HEK293 (cell line): ENCODE measurements around the gene FAM78B.

Source experiments
- CTCF ChIA-PET: fragments of 350-600 bp; formaldehyde crosslinking; extraction: SDS; loops from one replicate; lab custom pipeline; 2021; ENCODE audit warnings: antibody characterized with exemption; lab: Yijun Ruan, JAX
- POLR2A ChIA-PET: fragments of 300-600 bp; formaldehyde crosslinking; extraction: SDS; loops from one replicate; lab custom pipeline; 2020; ENCODE audit warnings: antibody characterized with exemption, inconsistent platforms; lab: Yijun Ruan, JAX
- H3K27ac ChIP-seq: fragments of 200-500 bp; sonication (Bioruptor generic); 2 replicates; pipeline ENCODE4 v1.5.1; 2014; ENCODE audit warnings: low read depth, low read length, control low read depth, inconsistent platforms; ENCODE audit errors: extremely low read depth
- H3K36me3 ChIP-seq, 2 experiments: fragments of 200-500 bp in 1 of 2; sonication (Bioruptor generic) in 1 of 2; 1 replicate in 1 of 2; 2 replicates in 1 of 2; pipeline ENCODE4 v1.5.1; 2014 to 2017; ENCODE audit warnings: inconsistent platforms in 2 of 2, low read length in 2 of 2; ENCODE audit not compliant: control insufficient read depth in 2 of 2, insufficient read depth in 1 of 2
- H3K4me1 ChIP-seq: fragments of 200-500 bp; sonication (Bioruptor generic); 2 replicates; pipeline ENCODE4 v1.5.1; 2014; ENCODE audit warnings: mild to moderate bottlenecking, low read length, inconsistent platforms; ENCODE audit not compliant: control insufficient read depth, insufficient read depth
- H3K4me3 ChIP-seq: 2 replicates; pipeline ENCODE4 v1.5.1; 2011; ENCODE audit warnings: low read depth, mild to moderate bottlenecking, control low read depth, low read length, moderate library complexity
- H3K9me3 ChIP-seq: fragments of 200-500 bp; sonication (Bioruptor generic); 2 replicates; pipeline ENCODE4 v1.5.1; 2014; ENCODE audit warnings: low read depth, low read length, inconsistent platforms; ENCODE audit not compliant: control insufficient read depth, insufficient read depth
- BCL11A ChIP-seq: fragments of 450-650 bp; formaldehyde crosslinking; IDR thresholded peaks from 2 replicates; pipeline ENCODE4 v1.5.1; 2016; ENCODE audit warnings: low read depth, missing biosample characterization, missing genetic modification characterization
- FEZF1 ChIP-seq: fragments of 450-650 bp; formaldehyde crosslinking; IDR thresholded peaks from 2 replicates; pipeline ENCODE4 v1.5.1; 2016; ENCODE audit warnings: missing biosample characterization, missing genetic modification characterization
- MEIS1 ChIP-seq: sonication (generic); formaldehyde crosslinking; IDR thresholded peaks from 2 replicates; pipeline ENCODE4 v1.8.1; 2022; ENCODE audit warnings: missing genetic modification reagents, mild to moderate bottlenecking, borderline replicate concordance
- REPIN1 ChIP-seq: fragments of 450-650 bp; formaldehyde crosslinking; IDR thresholded peaks from 2 replicates; pipeline ENCODE4 v1.5.1; 2017; ENCODE audit warnings: missing biosample characterization, missing genetic modification characterization, low read depth
- YY1 ChIP-seq: fragments of 450-650 bp; formaldehyde crosslinking; IDR thresholded peaks from 2 replicates; pipeline ENCODE4 v1.5.1; 2018; ENCODE audit warnings: missing biosample characterization, missing genetic modification characterization
- ZBTB1 ChIP-seq: fragments of 450-650 bp; formaldehyde crosslinking; IDR thresholded peaks from 2 replicates; pipeline ENCODE4 v1.5.1; 2016; ENCODE audit warnings: missing biosample characterization, missing genetic modification characterization
- ZNF133 ChIP-seq: fragments of 450-650 bp; formaldehyde crosslinking; IDR thresholded peaks from 2 replicates; pipeline ENCODE4 v1.5.1; 2016; ENCODE audit warnings: missing biosample characterization, missing genetic modification characterization
- ZNF146 ChIP-seq: fragments of 450-650 bp; formaldehyde crosslinking; IDR thresholded peaks from 2 replicates; pipeline ENCODE4 v1.5.1; 2016; ENCODE audit warnings: missing biosample characterization, missing genetic modification characterization
- ZNF169 ChIP-seq: fragments of 450-650 bp; formaldehyde crosslinking; IDR thresholded peaks from 2 replicates; pipeline ENCODE4 v1.5.1; 2016; ENCODE audit warnings: missing biosample characterization, missing genetic modification characterization
- ZNF223 ChIP-seq: fragments of 450-650 bp; formaldehyde crosslinking; IDR thresholded peaks from 2 replicates; pipeline ENCODE4 v1.5.1; 2016; ENCODE audit warnings: missing biosample characterization, missing genetic modification characterization
- ZNF350 ChIP-seq: fragments of 450-650 bp; formaldehyde crosslinking; IDR thresholded peaks from 2 replicates; pipeline ENCODE4 v1.5.0; 2017; ENCODE audit warnings: missing biosample characterization, mild to moderate bottlenecking, missing genetic modification characterization
- ZNF391 ChIP-seq: fragments of 450-650 bp; formaldehyde crosslinking; IDR thresholded peaks from 2 replicates; pipeline ENCODE4 v1.5.1; 2016; ENCODE audit warnings: low read depth, missing biosample characterization, missing genetic modification characterization, borderline replicate concordance
- ZNF544 ChIP-seq: fragments of 450-650 bp; formaldehyde crosslinking; IDR thresholded peaks from 2 replicates; pipeline ENCODE4 v1.5.0; 2017; ENCODE audit warnings: missing biosample characterization, missing genetic modification characterization
- ZNF747 ChIP-seq: fragments of 450-650 bp; formaldehyde crosslinking; IDR thresholded peaks from 2 replicates; pipeline ENCODE4 v1.5.1; 2016; ENCODE audit warnings: missing biosample characterization, missing genetic modification characterization
- ZSCAN16 ChIP-seq: fragments of 450-650 bp; formaldehyde crosslinking; IDR thresholded peaks from 2 replicates; pipeline ENCODE4 v1.5.1; 2016; ENCODE audit warnings: missing biosample characterization, missing genetic modification characterization
- TF ChIP-seq, protein P1 (sequence below): fragments of 450-650 bp; formaldehyde crosslinking; IDR thresholded peaks from 2 replicates; pipeline ENCODE4 v1.5.1; 2016; ENCODE audit warnings: missing biosample characterization, missing genetic modification characterization
- TF ChIP-seq, protein P2 (sequence below): fragments of 450-650 bp; formaldehyde crosslinking; IDR thresholded peaks from 2 replicates; pipeline ENCODE4 v1.5.1; 2016; ENCODE audit warnings: missing biosample characterization, missing genetic modification characterization
- TF ChIP-seq, protein P3 (sequence below): fragments of 450-650 bp; formaldehyde crosslinking; IDR thresholded peaks from 2 replicates; pipeline ENCODE4 v1.5.1; 2016; ENCODE audit warnings: missing biosample characterization, missing genetic modification characterization
- TF ChIP-seq, protein P4 (sequence below): fragments of 450-650 bp; formaldehyde crosslinking; IDR thresholded peaks from 2 replicates; pipeline ENCODE4 v1.5.1; 2016; ENCODE audit warnings: missing biosample characterization, missing genetic modification characterization, low read depth
- TF ChIP-seq, protein P5 (sequence below): fragments of 450-650 bp; formaldehyde crosslinking; IDR thresholded peaks from 2 replicates; pipeline ENCODE4 v1.5.1; 2016; ENCODE audit warnings: missing biosample characterization, missing genetic modification characterization

Gene FAM78B

DNA sequence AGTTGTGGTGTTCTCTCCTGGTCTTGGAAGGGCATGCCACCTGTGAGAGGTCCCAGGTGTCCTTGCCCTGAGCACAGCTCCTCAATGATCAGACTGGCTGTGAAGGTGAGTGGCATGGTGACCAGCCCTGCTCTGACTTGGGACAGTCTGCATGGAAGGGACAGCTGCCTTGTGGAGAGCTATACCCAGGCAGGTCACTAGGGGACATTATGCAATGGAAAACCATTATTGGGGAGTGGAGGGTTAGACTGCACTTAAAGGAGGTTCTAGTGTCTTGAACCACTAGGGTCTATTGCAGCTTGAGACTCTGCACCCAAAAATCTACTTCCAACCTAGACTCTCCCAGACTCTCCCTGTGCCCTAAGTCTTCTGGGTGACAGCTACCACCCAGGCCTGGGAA lies 24.8 kb downstream of the FAM78B start:
- Histone ChIP-seq H3K4me1 (peaks cover 8% of the 10 kb centered on the region; the same call in 1 of the 2 replicates), H3K36me3 (no peaks in the 10 kb centered on the region), H3K27ac (no peak overlapping the region), H3K4me3 (no peak overlapping the region), H3K9me3 (no peaks in the 10 kb centered on the region)
- TF ChIP-seq ZNF223 (tag by site-specific recombination) (no peak), MEIS1 (CRISPR knock-in tag) (no peak), ZNF350 (no peak), YY1 (tag by site-specific recombination) (no peak), ZNF747 (tag by site-specific recombination) (no peak), ZNF544 (tag by site-specific recombination) (no peak)
- TF ChIP-seq, protein P1, sequence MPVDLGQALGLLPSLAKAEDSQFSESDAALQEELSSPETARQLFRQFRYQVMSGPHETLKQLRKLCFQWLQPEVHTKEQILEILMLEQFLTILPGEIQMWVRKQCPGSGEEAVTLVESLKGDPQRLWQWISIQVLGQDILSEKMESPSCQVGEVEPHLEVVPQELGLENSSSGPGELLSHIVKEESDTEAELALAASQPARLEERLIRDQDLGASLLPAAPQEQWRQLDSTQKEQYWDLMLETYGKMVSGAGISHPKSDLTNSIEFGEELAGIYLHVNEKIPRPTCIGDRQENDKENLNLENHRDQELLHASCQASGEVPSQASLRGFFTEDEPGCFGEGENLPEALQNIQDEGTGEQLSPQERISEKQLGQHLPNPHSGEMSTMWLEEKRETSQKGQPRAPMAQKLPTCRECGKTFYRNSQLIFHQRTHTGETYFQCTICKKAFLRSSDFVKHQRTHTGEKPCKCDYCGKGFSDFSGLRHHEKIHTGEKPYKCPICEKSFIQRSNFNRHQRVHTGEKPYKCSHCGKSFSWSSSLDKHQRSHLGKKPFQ (tag by site-specific recombination), result no peak
- ChIA-PET CTCF (no interaction called here), POLR2A (no interaction called here)

DNA sequence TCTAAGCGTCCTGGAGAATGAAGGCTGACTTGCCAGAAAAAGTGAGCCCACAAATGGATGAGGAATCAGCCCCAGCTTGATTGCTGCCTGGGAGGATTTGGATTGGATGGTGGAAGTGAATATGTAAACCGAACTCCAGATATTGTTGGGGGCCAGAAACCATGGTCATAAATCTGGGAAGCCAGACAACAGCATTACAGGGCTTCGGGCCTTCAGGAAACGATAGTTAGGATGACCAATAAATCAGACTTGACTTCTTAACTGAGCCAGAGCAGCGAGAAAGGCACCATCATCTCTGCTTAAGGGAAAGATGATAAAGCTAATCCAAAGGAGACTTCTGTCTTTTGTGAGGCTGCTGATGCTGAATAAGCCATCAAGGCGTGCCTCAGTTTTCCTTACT lies 26.6 kb downstream of the FAM78B start:
- peaks cover 2% of the 10 kb centered on the region; the same call in 1 of the 2 replicates for H3K4me1 ChIP-seq
- POLR2A ChIA-PET, result no interaction called here
- H3K9me3 ChIP-seq, result no peaks in the 10 kb centered on the region
- no peak overlapping the region for H3K27ac ChIP-seq
- TF ChIP-seq ZSCAN16 (tag by site-specific recombination) (no peak), BCL11A (no peak), ZNF146 (tag by site-specific recombination) (no peak)
- TF ChIP-seq, protein P2, sequence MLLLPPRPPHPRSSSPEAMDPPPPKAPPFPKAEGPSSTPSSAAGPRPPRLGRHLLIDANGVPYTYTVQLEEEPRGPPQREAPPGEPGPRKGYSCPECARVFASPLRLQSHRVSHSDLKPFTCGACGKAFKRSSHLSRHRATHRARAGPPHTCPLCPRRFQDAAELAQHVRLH, result no peak
- TF ChIP-seq, all 188 proteins: peak for 0
- H3K4me3 ChIP-seq, result no peak overlapping the region
- H3K36me3 ChIP-seq, result no peaks in the 10 kb centered on the region
- CTCF ChIA-PET, result interaction anchor here (0.9 kb wide), 1 partner anchor 339 kb away, joined by 3 read pairs; no protein-coding TSS in a partner anchor

DNA sequence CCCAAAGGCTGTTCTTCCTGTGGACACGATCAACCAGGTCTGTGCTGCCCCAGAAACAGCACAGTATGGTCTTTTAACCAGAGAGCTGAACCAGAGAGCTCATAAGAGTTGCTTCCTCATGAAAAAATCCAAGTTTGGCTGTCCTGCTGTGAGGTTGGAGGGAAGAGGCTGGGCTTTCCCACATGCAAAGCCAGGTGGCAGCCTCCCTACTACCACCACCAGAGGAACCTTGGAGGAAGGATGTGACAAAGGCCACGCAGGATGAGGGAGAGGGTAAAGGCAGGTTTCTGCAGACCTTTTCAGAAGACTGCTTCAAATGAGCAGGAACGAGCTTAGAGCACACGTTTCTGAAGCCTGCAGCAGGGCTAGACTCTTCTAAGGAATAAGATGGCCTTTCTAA lies 27.1 kb downstream of the FAM78B start:
- CTCF ChIA-PET, result interaction anchor here (0.7 to 0.9 kb wide), 2 partner anchors 285 to 340 kb away, joined by 3 read pairs; no protein-coding TSS in a partner anchor
- POLR2A ChIA-PET, result no interaction called here

More for the DNA sequence above, 27.1 kb downstream of the FAM78B start:
- H3K9me3 ChIP-seq, result no peaks in the 10 kb centered on the region
- no peaks in the 10 kb centered on the region for H3K36me3 ChIP-seq
- H3K27ac ChIP-seq, result no peak overlapping the region
- TF ChIP-seq BCL11A (no peak), FEZF1 (tag by site-specific recombination) (no peak), ZBTB1 (tag by site-specific recombination) (no peak), ZNF133 (tag by site-specific recombination) (no peak), ZNF747 (tag by site-specific recombination) (no peak), ZNF169 (no peak), REPIN1 (no peak), ZNF391 (tag by site-specific recombination) (no peak)
- TF ChIP-seq, protein P2, result no peak
- TF ChIP-seq, protein P3, sequence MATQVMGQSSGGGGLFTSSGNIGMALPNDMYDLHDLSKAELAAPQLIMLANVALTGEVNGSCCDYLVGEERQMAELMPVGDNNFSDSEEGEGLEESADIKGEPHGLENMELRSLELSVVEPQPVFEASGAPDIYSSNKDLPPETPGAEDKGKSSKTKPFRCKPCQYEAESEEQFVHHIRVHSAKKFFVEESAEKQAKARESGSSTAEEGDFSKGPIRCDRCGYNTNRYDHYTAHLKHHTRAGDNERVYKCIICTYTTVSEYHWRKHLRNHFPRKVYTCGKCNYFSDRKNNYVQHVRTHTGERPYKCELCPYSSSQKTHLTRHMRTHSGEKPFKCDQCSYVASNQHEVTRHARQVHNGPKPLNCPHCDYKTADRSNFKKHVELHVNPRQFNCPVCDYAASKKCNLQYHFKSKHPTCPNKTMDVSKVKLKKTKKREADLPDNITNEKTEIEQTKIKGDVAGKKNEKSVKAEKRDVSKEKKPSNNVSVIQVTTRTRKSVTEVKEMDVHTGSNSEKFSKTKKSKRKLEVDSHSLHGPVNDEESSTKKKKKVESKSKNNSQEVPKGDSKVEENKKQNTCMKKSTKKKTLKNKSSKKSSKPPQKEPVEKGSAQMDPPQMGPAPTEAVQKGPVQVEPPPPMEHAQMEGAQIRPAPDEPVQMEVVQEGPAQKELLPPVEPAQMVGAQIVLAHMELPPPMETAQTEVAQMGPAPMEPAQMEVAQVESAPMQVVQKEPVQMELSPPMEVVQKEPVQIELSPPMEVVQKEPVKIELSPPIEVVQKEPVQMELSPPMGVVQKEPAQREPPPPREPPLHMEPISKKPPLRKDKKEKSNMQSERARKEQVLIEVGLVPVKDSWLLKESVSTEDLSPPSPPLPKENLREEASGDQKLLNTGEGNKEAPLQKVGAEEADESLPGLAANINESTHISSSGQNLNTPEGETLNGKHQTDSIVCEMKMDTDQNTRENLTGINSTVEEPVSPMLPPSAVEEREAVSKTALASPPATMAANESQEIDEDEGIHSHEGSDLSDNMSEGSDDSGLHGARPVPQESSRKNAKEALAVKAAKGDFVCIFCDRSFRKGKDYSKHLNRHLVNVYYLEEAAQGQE (tag by site-specific recombination), result no peak
- TF ChIP-seq, protein P4, sequence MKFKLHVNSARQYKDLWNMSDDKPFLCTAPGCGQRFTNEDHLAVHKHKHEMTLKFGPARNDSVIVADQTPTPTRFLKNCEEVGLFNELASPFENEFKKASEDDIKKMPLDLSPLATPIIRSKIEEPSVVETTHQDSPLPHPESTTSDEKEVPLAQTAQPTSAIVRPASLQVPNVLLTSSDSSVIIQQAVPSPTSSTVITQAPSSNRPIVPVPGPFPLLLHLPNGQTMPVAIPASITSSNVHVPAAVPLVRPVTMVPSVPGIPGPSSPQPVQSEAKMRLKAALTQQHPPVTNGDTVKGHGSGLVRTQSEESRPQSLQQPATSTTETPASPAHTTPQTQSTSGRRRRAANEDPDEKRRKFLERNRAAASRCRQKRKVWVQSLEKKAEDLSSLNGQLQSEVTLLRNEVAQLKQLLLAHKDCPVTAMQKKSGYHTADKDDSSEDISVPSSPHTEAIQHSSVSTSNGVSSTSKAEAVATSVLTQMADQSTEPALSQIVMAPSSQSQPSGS, result no peak
- TF ChIP-seq, protein P5, sequence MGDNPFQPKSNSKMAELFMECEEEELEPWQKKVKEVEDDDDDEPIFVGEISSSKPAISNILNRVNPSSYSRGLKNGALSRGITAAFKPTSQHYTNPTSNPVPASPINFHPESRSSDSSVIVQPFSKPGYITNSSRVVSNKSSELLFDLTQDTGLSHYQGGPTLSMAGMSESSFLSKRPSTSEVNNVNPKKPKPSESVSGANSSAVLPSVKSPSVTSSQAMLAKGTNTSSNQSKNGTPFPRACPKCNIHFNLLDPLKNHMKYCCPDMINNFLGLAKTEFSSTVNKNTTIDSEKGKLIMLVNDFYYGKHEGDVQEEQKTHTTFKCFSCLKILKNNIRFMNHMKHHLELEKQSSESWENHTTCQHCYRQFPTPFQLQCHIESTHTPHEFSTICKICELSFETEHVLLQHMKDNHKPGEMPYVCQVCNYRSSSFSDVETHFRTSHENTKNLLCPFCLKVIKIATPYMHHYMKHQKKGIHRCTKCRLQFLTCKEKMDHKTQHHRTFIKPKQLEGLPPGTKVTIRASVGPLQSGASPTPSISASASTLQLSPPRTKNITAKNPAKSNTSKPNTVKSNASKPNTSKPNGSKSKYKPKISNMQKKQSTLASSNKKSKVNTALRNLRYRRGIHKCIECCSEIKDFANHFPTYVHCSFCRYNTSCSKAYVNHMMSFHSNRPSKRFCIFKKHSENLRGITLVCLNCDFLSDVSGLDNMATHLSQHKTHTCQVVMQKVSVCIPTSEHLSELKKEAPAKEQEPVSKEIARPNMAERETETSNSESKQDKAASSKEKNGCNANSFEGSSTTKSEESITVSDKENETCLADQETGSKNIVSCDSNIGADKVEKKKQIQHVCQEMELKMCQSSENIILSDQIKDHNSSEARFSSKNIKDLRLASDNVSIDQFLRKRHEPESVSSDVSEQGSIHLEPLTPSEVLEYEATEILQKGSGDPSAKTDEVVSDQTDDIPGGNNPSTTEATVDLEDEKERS (tag by site-specific recombination), result no peak
- TF ChIP-seq, all 188 proteins: peak for 0
- no peak overlapping the region for H3K4me3 ChIP-seq
- no peaks in the 10 kb centered on the region for H3K4me1 ChIP-seq
